GM20000 (cell line): ENCODE data around the gene DFFB.

Experiments used
- DNase-seq: peaks from one replicate; pipeline ENCODE4 v3.0.0; 2012; ENCODE audit warnings: low spot score
- CTCF ChIP-seq: IDR thresholded peaks from 2 replicates; pipeline ENCODE4 v1.5.1; 2012; ENCODE audit warnings: mild to moderate bottlenecking, control low read depth; ENCODE audit errors: extremely low read depth, missing control alignments

DFFB gene

DNA sequence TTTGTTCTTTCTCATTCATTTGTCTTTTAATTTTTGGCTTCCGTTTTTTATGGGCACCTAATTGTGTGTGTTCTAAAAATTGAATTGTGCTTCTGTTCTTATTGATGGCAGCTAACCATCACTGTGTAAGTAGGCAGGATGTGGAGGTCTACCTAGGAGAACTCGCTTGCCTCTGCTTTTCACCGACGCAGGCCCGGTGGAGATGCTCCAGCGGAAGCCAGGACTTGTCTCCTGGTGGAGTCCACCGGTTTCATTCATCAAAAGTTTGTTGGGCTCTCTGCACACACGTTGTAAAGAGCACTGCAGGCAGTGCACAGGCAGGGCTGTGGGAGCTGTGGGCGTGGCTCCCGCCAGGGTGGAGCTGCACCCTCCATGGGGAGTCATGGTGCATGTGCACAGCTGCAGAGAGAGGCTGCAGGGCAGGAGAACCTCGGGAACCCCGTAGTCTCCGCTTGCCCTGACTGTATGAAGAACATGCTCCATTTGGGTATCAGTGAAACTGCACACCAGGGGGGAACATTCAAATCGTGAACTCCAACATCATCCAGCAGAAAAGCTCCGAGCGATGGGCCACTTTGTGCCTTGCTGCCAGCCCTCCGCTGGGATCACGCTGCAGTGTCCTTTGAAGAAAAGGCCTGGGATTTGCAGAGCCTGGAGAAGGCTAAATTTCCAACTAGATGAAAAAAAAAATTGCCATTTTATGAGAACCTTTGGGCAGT, 48.8 kb downstream of the DFFB start:
- no peak for DNase-seq

DNA sequence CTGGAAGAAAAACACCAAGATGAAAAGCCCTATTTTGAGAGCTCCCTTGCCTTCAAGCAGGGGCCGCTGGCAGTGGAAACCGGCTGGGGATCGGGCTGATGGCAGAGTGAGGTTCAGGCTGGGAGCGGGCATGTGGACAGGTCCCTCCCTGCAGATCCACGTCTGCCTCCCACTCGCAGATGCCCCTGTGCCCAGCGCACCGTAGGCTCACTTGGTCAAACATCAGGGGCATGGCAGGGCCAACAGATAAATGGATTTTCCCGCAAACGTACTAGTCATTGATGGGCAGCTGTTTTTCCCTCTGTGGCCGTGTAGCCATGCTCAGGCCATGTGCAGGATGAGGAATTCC, 49.4 kb downstream of the DFFB start:
- TF ChIP-seq CTCF = no peak
- no peak for DNase-seq

More for the DNA sequence above, 48.8 kb downstream of the DFFB start:
- TF ChIP-seq CTCF = no peak

- TF ChIP-seq CTCF = no peak
- DNase-seq = no peak
Measured at GRCh38 chr1:3907031-3907534, 49.8 kb downstream of the DFFB start.

GRCh38 chr1:3907621-3908165, 50.4 kb downstream of the DFFB start:
- DNase-seq = no peak
- TF ChIP-seq CTCF = no peak

DNA sequence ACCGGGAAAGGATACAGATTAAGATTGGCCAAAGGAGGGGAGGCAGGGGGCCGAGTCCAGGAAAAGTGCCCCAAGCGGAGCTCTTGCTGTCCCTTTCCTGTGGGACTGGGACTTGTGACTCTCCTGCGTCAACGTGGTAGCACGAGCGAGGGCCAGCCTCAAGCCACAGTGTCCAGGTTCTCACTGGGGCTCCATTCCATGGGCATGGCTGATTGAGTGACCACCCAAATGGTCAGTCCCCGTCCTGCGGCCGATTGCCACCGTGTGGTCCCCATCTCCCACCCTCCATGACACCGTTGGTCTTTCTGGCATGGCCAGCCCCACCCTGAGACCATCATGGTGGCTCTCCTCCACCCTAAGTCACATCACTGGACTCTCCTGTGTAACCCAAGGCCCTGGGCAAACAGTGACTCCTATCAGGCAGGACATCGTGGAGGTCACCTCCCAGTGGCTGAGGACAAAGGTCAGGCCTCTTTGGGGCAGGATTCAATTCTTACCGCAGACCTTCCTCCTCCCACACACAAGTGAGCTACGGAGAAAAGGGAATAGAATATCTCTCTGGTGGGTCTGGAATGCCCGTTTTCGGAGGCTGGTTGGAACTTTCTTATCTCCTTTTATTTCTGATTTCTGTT, 51.7 kb downstream of the DFFB start:
- DNase-seq = no peak
- TF ChIP-seq CTCF = no peak

- no peak for TF ChIP-seq CTCF
- no peak for DNase-seq
Measured at GRCh38 chr1:3909615-3910014, 52.3 kb downstream of the DFFB start.

GRCh38 chr1:3910049-3910731, 52.9 kb downstream of the DFFB start:
- no peak for DNase-seq
- no peak for TF ChIP-seq CTCF
